Gastroesophageal sphincter (tissue), 3 donors: ENCODE data around the gene CDC42BPA.

Experiments used
- EP300 ChIP-seq: sonication (generic); formaldehyde crosslinking; IDR thresholded peaks from one replicate; pipeline ENCODE4 v1.6.1; 2017; ENCODE audit warnings: antibody characterized with exemption, mild to moderate bottlenecking
- POLR2A ChIP-seq, 2 donors: fragments of 450-650 bp; IDR thresholded peaks; one replicate each; pipeline ENCODE4 v1.6.1; 2017; ENCODE audit warnings: antibody characterized with exemption in 2 of 2, mild to moderate bottlenecking in 2 of 2, moderate library complexity in 1 of 2
- POLR2AphosphoS5 ChIP-seq: sonication (generic); formaldehyde crosslinking; IDR thresholded peaks from one replicate; pipeline ENCODE4 v1.6.1; 2017; ENCODE audit warnings: antibody characterized with exemption
- TF ChIP-seq, protein P1 (sequence below), 4 experiments: fragments of 200-600 bp in 2 of 4; fragments of 450-650 bp in 2 of 4; sonication (generic) in 1 of 4; IDR thresholded peaks; one replicate each; pipeline ENCODE4 v1.5.1; 2017 to 2019; ENCODE audit warnings: antibody characterized with exemption in 4 of 4, mild to moderate bottlenecking in 2 of 4, moderate library complexity in 2 of 4

DNA sequence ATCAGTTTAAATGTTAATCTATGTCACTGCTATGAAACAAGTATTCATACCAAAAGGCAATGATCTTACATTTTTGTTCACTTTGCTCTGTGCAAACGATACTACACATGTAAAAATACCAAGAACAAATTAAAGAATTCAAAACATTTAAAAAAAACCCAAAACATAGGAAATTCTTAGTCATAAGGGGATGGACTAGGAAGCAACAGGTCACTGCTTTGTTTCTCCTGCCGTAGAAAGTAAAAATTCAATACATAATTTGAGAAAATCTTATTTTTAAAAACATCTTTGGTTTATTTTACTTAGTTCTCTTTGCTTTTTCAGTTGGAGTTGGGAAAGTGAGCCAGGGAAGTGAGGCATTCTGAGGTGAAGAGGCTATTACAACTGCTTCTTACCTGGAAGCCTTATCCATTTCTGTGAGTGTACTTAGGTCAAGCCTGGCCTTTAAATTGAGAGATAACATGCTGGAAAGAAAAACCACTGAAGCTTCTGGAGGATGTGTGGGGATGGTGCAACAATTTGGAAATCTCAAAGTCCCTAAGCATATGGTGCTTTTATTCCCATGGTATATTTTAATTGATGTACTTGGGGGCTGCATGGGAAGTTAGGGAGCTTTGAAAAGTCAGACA is 183.5 kb downstream of the CDC42BPA start:
- no peak for TF ChIP-seq POLR2A (IDR thresholded peaks at IDR 0.05)
- TF ChIP-seq, protein P1, sequence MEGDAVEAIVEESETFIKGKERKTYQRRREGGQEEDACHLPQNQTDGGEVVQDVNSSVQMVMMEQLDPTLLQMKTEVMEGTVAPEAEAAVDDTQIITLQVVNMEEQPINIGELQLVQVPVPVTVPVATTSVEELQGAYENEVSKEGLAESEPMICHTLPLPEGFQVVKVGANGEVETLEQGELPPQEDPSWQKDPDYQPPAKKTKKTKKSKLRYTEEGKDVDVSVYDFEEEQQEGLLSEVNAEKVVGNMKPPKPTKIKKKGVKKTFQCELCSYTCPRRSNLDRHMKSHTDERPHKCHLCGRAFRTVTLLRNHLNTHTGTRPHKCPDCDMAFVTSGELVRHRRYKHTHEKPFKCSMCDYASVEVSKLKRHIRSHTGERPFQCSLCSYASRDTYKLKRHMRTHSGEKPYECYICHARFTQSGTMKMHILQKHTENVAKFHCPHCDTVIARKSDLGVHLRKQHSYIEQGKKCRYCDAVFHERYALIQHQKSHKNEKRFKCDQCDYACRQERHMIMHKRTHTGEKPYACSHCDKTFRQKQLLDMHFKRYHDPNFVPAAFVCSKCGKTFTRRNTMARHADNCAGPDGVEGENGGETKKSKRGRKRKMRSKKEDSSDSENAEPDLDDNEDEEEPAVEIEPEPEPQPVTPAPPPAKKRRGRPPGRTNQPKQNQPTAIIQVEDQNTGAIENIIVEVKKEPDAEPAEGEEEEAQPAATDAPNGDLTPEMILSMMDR (IDR thresholded peaks at IDR 0.05): no peak
- TF ChIP-seq EP300: no peak
- no peak for TF ChIP-seq POLR2AphosphoS5
